Suppressor macrophage treated with lipopolysaccharide for 1 hour (primary cell): ENCODE results near the gene AMPD2.
A peak's percentile ranks its signal among the peaks of the same experiment; 100 is the strongest.
"Not testable (repeated sequence)": the region's sequence is repeated elsewhere in the genome, so short reads cannot be mapped to it uniquely, and the experiment has no call there.

Experiments
- DNase-seq, 3 donors: peaks; one replicate each; pipeline ENCODE4 v3.0.0-alpha.2; 2020 to 2022

The AMPD2 gene

DNA sequence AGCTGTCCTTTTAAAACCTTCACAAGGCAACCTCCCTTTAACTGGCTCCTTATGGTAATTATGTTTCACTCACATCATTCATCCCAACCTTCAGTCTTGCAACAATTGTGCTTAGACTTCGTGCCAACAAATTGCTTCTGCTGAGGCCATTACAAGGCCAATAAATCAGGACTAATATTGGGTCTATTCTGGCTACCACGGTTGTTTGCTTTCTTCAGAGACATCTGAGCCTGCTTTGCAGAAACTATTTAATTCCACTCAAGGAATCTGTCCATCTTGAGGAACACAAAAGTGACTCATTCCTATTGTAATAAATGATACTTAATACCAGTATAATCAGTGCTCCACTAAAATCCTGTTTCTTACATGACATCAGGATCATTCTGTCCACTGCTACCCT lies 33.7 kb downstream of the AMPD2 start:
- DNase-seq: no peak

DNA sequence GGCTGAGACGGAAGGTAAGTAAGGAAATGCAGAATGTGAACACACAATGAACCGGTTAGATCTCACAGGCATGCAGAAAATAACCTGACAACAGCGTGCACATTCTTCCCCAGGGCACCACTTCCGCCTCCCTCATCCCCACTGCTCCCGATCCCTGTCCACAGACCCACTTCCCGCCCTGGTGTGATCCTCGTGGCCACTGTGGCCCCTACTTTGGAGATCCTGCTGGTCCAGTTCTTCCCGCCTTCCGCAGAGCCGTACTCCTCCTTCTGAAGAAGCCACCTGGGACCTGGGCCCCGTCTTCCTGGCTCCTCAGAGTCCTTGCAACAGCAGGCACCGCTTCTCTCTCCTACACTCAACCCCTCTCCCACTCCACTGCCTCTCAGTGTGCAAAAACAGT lies 34.9 kb downstream of the AMPD2 start:
- no peak for DNase-seq

DNA sequence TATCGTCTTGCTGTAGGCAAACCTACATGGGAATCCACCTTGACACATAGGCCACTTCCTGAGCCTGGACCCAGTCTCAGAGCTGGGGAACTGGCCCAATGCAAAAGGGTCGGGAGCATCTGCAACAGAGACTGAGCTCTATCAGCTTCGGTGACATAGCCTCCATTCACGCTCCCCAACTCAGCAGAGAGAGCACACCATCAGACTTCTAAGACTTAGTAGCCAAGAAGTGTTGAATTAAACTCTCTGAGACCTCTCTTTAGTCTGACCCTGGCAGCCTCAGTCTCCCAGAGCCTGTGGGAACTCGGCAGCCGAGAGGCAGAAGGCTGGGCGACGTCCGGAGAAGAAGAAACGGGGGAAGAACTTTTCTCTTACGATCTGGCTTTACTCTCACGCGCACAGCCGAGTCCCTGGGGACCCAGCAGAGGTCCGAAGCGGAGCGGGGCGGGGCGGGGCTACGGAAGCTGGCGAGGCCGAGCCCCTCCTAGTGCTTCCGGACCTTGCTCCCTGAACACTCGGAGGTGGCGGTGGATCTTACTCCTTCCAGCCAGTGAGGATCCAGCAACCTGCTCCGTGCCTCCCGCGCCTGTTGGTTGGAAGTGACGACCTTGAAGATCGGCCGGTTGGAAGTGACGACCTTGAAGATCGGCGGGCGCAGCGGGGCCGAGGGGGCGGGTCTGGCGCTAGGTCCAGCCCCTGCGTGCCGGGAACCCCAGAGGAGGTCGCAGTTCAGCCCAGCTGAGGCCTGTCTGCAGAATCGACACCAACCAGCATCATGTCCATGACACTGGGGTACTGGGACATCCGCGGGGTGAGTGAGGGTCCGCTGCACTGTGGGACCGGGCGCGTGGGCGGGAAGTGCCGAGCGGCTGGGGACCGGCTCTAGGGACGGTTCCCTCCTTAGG lies 36.2 kb downstream of the AMPD2 start, which contains the start of gene GSTM4:
TSS of gene GSTM4 (plus strand) at position 485 of the 905 bp plus-strand sequence. CDS start at position 776, 291 bp downstream.
- peak; percentile 68 to 90 (median 73) for DNase-seq

DNA sequence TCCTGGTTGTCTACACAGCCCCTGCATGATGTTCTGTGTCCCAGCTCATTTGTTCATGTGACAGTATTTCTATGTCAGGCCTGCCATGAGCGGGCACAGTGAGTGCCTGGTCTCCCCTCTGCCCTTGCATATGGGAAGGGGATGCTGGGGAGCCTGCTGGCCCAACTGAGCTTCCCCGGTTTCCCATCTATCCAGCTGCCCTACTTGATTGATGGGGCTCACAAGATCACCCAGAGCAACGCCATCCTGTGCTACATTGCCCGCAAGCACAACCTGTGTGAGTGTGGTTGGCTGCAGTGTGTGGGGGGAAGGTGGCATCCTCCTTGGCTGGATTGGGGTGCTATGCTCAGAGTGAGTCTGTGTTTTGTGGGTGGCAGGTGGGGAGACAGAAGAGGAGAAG lies 37.8 kb downstream of the AMPD2 start:
- DNase-seq: no peak

DNA sequence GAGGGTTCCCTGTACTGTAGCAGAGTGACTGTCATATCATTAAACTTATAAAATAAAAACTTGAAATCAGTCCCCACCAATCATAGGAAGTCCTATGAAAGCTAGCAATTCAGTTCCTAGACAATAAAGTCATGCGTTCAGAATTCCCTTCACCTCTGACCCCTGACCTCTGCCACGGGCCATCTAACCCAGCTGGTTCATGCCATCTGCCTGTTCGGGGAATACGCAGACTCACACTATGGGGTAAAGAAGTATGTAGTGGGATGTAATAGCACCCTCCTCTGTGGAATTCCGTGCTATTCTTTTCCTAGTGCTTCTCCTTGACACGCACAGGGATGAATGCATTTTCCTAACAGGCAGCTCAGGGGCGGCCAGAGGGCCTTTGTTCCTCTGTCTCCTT lies 38.3 kb downstream of the AMPD2 start:
- no peak for DNase-seq

DNA sequence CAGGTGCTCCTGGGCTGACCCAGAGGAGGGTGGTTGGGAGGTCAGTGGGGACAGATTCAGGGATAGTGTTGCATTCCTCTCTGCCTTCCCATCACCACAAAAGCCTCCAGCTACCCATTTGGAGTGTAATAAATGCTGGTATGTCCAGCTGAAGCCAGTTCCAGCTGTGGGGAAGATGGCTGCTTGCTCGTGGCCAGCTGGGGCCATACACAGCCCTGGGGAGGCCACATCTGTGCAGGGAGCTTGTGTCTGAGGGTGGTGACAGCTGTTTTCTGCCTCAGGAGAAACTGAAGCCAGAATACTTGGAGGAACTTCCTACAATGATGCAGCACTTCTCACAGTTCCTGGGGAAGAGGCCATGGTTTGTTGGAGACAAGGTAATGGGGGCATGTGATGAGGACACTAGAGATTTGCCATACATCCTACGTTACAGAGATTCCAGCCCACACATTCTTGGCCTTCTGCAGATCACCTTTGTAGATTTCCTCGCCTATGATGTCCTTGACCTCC lies 39.0 kb downstream of the AMPD2 start:
- peak in 1 of 3 donors; percentile 30 for DNase-seq

DNA sequence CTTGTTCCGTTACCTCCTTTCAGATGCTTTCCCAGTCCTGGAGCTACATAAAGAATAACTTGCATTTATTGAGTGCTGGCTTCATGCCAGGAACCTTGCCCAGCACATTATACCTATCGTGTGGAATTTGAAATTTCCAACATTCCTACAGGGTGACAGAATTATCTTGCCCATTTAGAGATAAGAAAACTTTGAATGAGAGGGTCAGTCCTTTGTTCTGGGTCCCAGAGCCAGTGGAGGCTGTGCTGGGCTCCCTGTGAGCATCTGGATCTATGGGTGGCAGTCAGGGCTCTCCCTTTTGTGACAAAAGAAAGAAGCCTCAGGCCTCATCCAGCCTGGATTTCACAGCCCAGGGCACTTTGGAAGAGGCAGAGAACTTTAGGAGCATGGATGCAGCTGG lies 39.5 kb downstream of the AMPD2 start:
- no peak for DNase-seq

DNA sequence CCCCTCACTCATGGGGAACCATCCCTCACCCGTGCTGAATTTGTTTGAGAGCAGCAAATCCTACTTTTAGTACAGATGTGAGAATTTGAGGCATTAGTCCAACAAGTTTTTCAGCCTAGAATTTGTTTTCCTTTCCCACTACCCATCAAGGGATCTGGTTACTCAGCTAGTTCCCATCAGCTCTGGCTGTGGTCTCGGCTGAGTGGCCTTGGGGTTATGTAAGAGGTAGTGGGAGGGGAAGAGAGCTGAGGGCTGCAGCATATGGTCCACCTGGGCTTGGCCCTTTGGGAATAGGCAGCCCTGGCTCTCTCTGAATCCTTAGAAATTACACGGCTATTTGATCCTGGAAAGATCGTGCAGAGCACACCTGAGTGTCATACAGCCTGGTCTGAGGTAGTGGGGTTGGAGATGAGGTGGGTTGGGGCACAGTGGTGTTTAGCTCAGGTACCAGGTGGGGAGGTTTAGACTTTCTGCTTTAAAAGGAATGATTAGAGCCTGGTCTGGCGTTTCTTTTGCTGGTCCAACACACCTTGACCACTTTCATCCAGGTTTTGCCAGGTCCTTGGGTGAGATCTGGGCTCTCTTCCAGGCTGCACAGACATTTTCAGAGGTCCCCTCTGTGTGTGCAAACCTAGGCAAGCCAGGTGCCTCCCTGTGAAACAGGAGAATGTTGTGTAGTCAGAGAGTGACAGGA lies 40.5 kb downstream of the AMPD2 start:
- peak; percentile 39 to 48 (median 45) for DNase-seq

DNA sequence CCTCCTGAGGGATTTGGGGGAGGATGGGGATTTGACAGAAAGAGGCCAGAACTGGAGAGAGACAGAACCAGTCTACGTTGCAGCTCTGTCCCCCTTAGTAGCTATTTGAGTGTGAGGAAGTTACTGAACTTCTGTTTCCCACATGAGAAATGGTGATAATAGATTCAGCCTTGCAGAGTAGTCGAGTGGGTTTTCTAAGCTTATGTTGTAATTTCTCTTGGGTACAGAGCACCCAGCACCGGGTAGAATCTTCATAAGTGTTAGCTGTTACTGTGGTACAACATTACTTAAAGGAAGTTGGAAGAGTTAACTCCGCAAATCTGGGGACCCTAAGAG lies 41.0 kb downstream of the AMPD2 start:
- peak in 1 of 3 donors; percentile 23 for DNase-seq

DNA sequence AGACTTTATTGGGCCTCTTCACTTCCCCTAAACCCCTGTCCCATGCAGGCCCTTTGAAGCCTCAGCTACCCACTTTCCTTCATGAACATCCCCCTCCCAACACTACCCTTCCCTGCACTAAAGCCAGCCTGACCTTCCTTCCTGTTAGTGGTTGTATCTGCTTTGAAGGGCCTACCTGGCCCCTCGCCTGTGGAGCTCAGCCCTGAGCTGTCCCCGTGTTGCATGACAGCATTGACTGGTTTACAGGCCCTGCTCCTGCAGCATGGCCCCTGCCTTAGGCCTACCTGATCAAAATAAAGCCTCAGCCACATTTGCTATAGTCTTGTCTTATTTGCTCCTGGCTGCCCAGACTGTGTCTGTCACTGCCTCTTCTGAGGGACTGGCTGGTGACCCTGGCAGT lies 41.8 kb downstream of the AMPD2 start:
- DNase-seq: no peak

DNA sequence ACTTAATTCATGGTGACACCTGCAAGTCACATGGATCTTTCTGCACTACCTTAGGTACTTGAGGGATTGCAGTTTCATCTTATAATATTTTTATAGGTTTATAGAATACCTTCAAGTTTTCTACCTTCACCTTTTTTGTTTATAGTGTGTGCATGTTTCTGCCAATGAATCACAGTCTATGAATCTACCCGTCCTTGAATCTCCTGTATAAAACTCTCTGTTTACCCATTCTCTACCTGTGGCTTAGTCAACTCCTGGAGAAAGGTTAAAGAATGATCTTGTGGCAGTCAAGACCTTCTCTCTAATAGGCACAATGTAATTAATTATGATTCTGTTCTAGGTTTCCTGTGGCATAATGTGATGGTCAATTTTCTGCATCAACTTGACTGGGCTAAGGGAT lies 45.0 kb downstream of the AMPD2 start:
- no peak for DNase-seq

DNA sequence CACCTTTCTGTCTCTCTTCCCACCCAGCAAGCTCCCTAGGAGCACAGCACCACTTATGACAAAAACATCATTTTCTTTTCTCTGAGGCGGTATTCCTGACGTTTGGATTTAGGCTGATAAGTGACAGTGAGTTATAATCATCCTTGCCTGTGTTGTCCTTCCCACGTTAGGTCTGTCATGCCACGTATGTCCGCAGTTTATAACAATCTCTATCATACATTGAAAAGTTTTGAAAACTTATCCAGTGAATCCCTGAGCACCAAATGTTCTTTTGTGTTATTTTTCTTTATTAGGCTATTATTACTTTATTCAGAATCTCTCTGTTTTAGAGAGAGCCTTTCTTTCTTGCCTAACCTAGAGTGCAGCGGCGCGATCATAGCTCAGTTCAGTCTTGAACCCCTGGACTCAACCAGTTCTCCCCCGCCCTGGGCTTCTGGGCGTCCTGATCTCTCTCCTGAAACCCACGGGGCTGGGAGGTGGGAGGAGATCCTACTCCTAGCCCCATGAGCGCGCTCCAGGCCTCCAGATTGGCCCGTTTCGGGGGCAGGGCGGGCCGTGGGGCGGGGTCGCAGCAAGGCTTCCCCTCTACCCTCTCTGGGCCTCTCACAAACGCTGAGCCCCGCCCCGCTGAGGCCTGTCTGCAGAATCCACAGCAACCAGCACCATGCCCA lies 48.0 kb downstream of the AMPD2 start, which contains the start of gene GSTM2:
TSS of gene GSTM2 (plus strand) at position 606 of the 671 bp plus-strand sequence. CDS start at position 665, 59 bp downstream.
- DNase-seq: peak; percentile 73 to 89 (median 75)

DNA sequence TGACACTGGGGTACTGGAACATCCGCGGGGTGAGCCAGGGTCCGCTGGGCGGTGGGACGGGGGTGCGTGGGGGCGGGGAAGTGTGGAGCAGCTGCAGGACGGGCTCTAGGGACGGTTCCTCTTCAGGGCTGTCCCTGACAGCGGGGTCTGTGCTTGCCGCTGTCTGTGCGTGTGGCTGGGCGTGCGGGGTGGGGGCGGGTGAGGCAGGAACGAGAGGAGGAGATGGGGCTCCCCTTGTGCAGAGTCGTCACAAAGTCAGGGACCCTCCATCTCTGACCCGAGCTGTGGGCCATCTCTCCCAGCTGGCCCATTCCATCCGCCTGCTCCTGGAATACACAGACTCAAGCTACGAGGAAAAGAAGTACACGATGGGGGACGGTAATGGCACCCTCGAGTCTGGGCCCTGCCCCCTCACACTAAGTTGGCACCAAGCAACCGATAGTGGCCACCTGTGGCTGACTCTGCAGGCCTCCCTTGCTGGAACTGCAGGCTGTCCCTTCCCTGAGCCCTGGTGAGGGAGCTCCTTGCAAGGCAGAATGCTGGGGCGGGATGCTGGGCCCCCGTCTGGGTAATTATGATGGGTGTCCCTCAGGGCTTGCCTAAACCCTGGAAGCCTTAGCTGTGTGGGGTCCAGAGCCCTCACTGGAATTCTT lies 48.6 kb downstream of the AMPD2 start:
- DNase-seq: no peak

DNA sequence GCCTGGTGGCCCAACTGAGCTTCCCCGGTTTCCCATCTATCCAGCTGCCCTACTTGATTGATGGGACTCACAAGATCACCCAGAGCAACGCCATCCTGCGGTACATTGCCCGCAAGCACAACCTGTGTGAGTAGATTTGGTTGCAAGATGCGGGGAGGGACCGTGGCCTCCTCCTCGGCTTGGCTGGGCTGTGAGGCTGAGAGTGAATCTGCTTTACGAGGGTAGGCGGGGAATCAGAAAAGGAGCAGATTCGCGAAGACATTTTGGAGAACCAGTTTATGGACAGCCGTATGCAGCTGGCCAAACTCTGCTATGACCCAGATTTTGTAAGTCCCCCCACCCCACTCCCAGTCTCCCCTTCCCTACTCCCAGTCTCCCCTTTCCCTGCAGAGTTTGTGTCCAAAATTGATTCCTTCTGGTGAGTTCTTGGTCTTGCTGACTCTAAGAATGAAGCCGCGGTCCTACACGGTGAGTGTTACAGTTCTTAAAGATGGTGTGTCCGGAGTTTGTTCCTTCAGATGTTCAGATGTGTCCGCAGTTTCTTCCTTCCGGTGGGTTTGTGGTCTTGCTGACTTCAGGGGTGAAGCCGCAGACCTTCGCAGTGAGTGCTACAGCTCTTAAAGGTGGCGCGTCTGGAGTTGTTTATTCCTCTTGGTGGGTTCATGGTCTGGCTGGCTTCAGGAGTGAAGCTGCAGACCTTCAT lies 49.8 kb downstream of the AMPD2 start:
- no peak for DNase-seq

DNA sequence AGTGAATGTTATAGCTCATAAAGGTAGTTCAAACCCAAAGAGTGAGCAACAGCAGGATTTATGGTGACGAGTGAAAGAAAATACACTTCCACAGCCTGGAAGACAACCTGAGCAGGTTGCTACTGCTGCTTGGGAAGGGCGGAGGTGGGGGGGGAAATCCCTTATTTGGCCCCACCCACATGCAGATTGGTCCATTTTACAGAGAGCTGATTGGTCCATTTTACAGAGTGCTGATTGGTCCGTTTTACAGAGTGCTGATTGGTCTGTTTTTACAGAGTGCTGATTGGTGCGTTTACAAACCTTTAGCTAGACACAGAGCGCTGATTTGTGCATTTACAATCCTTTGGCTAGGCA lies 50.3 kb downstream of the AMPD2 start:
- DNase-seq: not testable (repeated sequence)

DNA sequence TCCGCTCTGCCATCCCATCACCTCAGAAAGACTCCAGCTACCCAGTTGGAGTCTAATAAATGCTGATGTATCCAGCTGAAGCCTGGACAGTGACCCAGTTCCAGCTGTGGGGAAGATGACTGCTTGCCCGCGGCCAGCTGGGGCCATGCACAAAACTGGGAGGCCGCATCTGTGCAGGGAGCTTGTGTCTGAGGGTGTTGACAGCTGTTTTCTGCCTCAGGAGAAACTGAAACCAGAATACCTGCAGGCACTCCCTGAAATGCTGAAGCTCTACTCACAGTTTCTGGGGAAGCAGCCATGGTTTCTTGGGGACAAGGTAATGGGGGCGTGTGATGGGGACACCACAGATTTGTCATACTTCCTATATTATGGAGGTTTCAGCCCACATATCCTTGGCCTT lies 51.4 kb downstream of the AMPD2 start:
- DNase-seq: no peak

DNA sequence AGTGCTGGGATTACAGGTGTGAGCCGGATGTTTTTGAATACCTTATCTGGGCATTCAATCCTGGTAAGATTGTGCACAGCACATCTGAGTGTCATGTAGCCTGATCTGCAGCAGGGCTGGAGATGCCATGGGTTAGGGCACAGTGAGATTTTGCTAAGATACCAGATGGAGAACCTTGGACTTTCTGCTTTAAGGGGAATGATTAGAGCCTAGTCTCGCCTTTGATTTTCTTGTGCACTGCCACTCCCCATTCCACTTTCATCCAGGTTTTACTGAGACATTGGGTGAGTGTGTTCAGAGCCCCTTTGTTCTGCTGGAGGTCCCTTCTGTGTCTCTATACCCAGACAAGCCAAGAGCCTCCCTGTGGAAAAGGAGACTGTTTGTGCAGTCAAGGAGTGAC lies 54.2 kb downstream of the AMPD2 start:
- DNase-seq: not testable (repeated sequence)

DNA sequence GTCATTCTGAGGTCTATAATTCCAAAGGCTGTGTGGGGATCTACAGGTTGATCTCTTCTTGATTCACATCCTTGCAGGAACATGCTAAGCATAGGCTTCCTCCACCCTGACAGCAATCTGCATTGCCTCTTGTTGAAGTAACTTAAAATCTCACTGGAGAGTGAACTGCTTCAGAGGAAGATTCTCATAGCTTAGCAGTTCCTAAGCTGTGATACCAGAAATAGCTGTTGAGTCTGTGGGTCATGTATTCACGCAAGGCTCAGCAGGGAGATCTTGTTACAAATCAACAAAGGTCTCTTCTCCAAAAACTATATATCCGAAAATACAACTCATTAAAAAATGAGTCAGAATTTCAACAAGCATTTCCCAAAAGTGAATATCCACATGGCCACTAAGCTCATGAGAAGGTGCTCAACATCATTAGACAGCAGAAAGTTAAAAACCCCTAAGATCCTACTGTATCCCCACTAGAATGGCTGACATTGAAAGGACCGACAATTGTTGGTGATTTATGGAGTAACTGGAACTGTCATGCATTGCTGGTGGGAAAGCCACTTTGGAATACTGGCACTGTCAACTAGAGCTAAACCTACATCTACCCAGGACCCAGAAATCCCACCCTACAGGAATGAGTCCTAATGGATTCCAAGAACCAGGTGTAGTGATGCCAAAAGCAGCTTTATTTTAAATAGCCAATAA lies 57.2 kb downstream of the AMPD2 start:
- not testable (repeated sequence) for DNase-seq

DNA sequence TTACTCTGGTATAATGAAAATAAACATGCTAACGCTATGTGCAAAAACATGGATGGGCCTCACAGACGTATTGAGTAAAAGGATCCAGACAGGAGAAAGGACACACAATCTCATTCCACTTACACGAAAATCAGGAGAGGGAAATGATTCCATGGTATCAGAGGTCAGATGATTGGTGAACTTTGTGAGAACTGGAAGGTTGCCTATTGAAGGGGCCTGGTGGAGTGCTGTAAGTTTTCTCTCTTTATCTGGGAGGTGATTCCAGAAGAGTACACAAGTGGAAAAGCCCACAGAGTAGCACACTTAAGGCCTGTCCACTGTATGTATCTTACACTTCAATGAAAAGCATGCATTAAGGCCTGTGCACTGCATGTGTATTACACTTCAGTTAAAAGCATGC lies 57.8 kb downstream of the AMPD2 start:
- DNase-seq: no peak

DNA sequence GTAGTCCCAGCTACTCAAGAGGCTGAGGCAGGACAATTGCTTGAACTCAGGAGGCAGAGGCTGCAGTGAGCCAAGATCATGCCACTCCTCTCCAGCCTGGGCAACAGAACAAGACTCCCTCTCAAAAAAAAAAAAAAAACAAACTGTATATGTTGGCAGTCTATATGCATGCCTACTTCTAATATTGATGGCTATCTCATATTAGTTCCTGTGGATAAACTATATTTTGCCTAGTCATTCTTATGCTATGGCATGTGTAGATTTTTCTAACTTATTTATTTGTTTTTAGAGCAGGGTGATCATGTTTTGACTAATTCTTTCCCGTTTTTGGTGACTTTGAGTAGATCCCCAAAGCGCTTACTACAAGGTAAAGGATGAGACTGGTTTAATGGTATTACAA lies 59.0 kb downstream of the AMPD2 start:
- DNase-seq: not testable (repeated sequence)
